K562 (cell line): ENCODE measurements around the gene CAGE1.

ENCODE experiments used
- ARNT ChIP-seq, 2 experiments: fragments of 450-650 bp; IDR thresholded peaks; 2 replicates each; pipeline ENCODE4 v1.6.1; 2016; ENCODE audit warnings: mild to moderate bottlenecking in 1 of 2
- BHLHE40 ChIP-seq: IDR thresholded peaks from 2 replicates; pipeline ENCODE4 v1.6.1; 2011; ENCODE audit warnings: low read length, improper control_type of control experiment
- CHCHD3 ChIP-seq: fragments of 250-450 bp; sonication (Bioruptor Pico); IDR thresholded peaks from 2 replicates; pipeline ENCODE4 v2.1.2; 2022; ENCODE audit warnings: mild to moderate bottlenecking
- CTCF ChIP-seq, 3 experiments: IDR thresholded peaks in 2 of 3; conservative IDR thresholded peaks in 1 of 3; 2 replicates each; pipeline ENCODE4 v1.5.1; 2011 to 2012; ENCODE audit warnings: low read length in 3 of 3, mild to moderate bottlenecking in 3 of 3, control low read depth in 2 of 3, improper control_type of control experiment in 1 of 3, inconsistent platforms in 1 of 3, low read depth in 1 of 3, mixed read lengths in 1 of 3, moderate library complexity in 1 of 3; ENCODE audit not compliant: insufficient read depth in 2 of 3
- FOXA3 ChIP-seq, 2 experiments: fragments of 450-650 bp in 1 of 2; sonication (generic) in 1 of 2; formaldehyde crosslinking; IDR thresholded peaks in 1 of 2; conservative IDR thresholded peaks in 1 of 2; 2 replicates each; pipeline versions ENCODE4 v1.4.0 to v1.8.0; 2020 to 2022; ENCODE audit warnings: mild to moderate bottlenecking in 2 of 2, missing genetic modification reagents in 1 of 2
- HDAC6 ChIP-seq: IDR thresholded peaks from 2 replicates; pipeline ENCODE4 v1.6.1; 2012; ENCODE audit warnings: low read depth, mild to moderate bottlenecking, control low read depth, inconsistent platforms, low read length, moderate library complexity
- HNRNPH1 ChIP-seq: fragments of 200-400 bp; formaldehyde crosslinking; optimal IDR thresholded peaks from 2 replicates; pipeline ENCODE3; 2017; ENCODE audit warnings: low read depth, mild to moderate bottlenecking, low read length, moderate library complexity
- MGA ChIP-seq: fragments of 450-650 bp; IDR thresholded peaks from 2 replicates; pipeline ENCODE4 v1.6.1; 2016; ENCODE audit warnings: mild to moderate bottlenecking, moderate library complexity
- PKNOX1 ChIP-seq: fragments of 450-650 bp; IDR thresholded peaks from 2 replicates; pipeline ENCODE4 v1.6.1; 2016
- RHOXF2B ChIP-seq: fragments of 250-450 bp; sonication (Bioruptor Pico); conservative IDR thresholded peaks from 2 replicates; pipeline ENCODE4 v1.5.1; 2021
- SIN3A ChIP-seq, 2 experiments: fragments of 150-350 bp in 1 of 2; IDR thresholded peaks; 2 replicates each; pipeline ENCODE4 v1.6.1; 2011 to 2016; ENCODE audit warnings: borderline replicate concordance in 2 of 2, low read depth in 2 of 2, low read length in 2 of 2, mild to moderate bottlenecking in 2 of 2, moderate library complexity in 2 of 2; ENCODE audit not compliant: control insufficient read depth in 1 of 2
- ZNF134 ChIP-seq: fragments of 250-450 bp; sonication (Bioruptor Pico); conservative IDR thresholded peaks from 2 replicates; pipeline ENCODE4 v1.4.0; 2020
- TF ChIP-seq, protein P1 (sequence below): sonication (generic); formaldehyde crosslinking; IDR thresholded peaks from 2 replicates; pipeline ENCODE4 v1.4.0; 2020; ENCODE audit warnings: mild to moderate bottlenecking, missing genetic modification reagents

- TF ChIP-seq BHLHE40 (no peak), CTCF (IDR thresholded peaks at IDR 0.05 in 2 of 3, conservative IDR thresholded peaks at IDR 0.05 in 1 of 3; ENCODE audit: insufficient read depth in 2 of 3, low read depth in 1 of 3, low read length in 3 of 3) (no peak), CHCHD3 (CRISPR knock-in tag) (no peak), SIN3A (IDR thresholded peaks at IDR 0.05; ENCODE audit: borderline replicate concordance in 2 of 2, control insufficient read depth in 1 of 2, low read depth in 2 of 2, low read length in 2 of 2) (no peak), MGA (no peak), RHOXF2B (CRISPR knock-in tag) (no peak), PKNOX1 (no peak), HDAC6 (no peak), HNRNPH1 (no peak), FOXA3 (CRISPR knock-in tag; conservative IDR thresholded peaks at IDR 0.05 in 1 of 2, IDR thresholded peaks at IDR 0.05 in 1 of 2) (no peak), ARNT (IDR thresholded peaks at IDR 0.05) (no peak), ZNF134 (CRISPR knock-in tag) (no peak)
- TF ChIP-seq, protein P1, sequence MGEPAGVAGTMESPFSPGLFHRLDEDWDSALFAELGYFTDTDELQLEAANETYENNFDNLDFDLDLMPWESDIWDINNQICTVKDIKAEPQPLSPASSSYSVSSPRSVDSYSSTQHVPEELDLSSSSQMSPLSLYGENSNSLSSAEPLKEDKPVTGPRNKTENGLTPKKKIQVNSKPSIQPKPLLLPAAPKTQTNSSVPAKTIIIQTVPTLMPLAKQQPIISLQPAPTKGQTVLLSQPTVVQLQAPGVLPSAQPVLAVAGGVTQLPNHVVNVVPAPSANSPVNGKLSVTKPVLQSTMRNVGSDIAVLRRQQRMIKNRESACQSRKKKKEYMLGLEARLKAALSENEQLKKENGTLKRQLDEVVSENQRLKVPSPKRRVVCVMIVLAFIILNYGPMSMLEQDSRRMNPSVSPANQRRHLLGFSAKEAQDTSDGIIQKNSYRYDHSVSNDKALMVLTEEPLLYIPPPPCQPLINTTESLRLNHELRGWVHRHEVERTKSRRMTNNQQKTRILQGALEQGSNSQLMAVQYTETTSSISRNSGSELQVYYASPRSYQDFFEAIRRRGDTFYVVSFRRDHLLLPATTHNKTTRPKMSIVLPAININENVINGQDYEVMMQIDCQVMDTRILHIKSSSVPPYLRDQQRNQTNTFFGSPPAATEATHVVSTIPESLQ (CRISPR knock-in tag): no peak
Observed at GRCh38 chr6:7298113-7298512, 91.4 kb downstream of the CAGE1 start.
